Natural killer cell (primary cell): ENCODE measurements around the gene KCNS3. TPM values are rescaled to one million over a fixed set of nuclear protein-coding genes. Genes with fewer than 3 reads are reported as not detected.

Source experiments
- ATAC-seq, 3 donors: fragments of 150-1000 bp in 2 of 3; fragments of 200-7000 bp in 1 of 3; cut with Tn5 transposase; 1 replicate in 1 of 3; 2 replicates in 2 of 3; pipeline ENCODE4 v1.10.0; 2021; ENCODE audit warnings: mild to moderate bottlenecking in 2 of 3, moderate library complexity in 2 of 3
- DNase-seq, 2 donors: peaks; one replicate each; pipeline versions ENCODE4 v3.0.0 to v3.0.0-alpha.2; 2013 to 2021; ENCODE audit warnings: mixed read lengths in 1 of 2
- H3K27ac ChIP-seq: one replicate; pipeline ENCODE4 v1.5.1; 2013; ENCODE audit warnings: mild to moderate bottlenecking, low read length
- H3K27me3 ChIP-seq: one replicate; pipeline ENCODE4 v1.6.1; 2013; ENCODE audit warnings: low read length; ENCODE audit not compliant: control insufficient read depth, insufficient read depth
- H3K36me3 ChIP-seq: one replicate; pipeline ENCODE4 v1.6.1; 2013; ENCODE audit warnings: low read length; ENCODE audit not compliant: control insufficient read depth, insufficient read depth
- H3K4me1 ChIP-seq: one replicate; pipeline ENCODE4 v1.6.1; 2013; ENCODE audit warnings: low read length; ENCODE audit not compliant: control insufficient read depth, insufficient read depth
- H3K4me3 ChIP-seq: one replicate; pipeline ENCODE4 v1.5.1; 2013; ENCODE audit warnings: low read length
- H3K9me3 ChIP-seq: one replicate; pipeline ENCODE4 v1.6.1; 2013; ENCODE audit warnings: low read length; ENCODE audit not compliant: control insufficient read depth, insufficient read depth
- H3K27ac Mint-ChIP-seq, 2 donors: one replicate each; pipeline ENCODE4 v1.8.0; 2022; ENCODE audit warnings: mild to moderate bottlenecking in 2 of 2, mixed read lengths in 2 of 2, moderate library complexity in 1 of 2
- H3K27me3 Mint-ChIP-seq, 2 donors: one replicate each; pipeline ENCODE4 v1.8.0; 2022; ENCODE audit warnings: low read depth in 2 of 2, mixed read lengths in 2 of 2
- H3K36me3 Mint-ChIP-seq: one replicate; pipeline ENCODE4 v1.8.0; 2022; ENCODE audit warnings: mixed read lengths
- H3K4me1 Mint-ChIP-seq, 2 donors: one replicate each; pipeline ENCODE4 v1.8.0; 2022; ENCODE audit warnings: mixed read lengths in 2 of 2
- H3K4me3 Mint-ChIP-seq: one replicate; pipeline ENCODE4 v1.8.0; 2022; ENCODE audit warnings: mild to moderate bottlenecking, moderate library complexity, mixed read lengths
- H3K9me3 Mint-ChIP-seq, 2 donors: one replicate each; pipeline ENCODE4 v1.8.0; 2022; ENCODE audit warnings: mixed read lengths in 2 of 2
- WGBS: methylation state at CpG from one replicate; pipeline ENCODE4 v1.1.7; 2013; ENCODE audit warnings: missing lambda C conversion rate; ENCODE audit not compliant: insufficient coverage; 5-methylcytosine and 5-hydroxymethylcytosine counted together
- intact Hi-C: fragments of 100-400 bp; cut with micrococcal nuclease; formaldehyde crosslinking; loops from one replicate; pipeline ENCODE4 v1.14.2; 2022
- total RNA-seq, 4 donors: library from RNA; stranded (reverse); fragments of 120-200 nt in 1 of 4; gene quantifications; one replicate each; pipeline versions ENCODE4 v1.2.3 to v1.2.4, GENCODE V29; 2013 to 2022
- TF ChIP-seq, protein P1 (sequence below): fragments of 200-600 bp; IDR thresholded peaks from one replicate; pipeline ENCODE4 v1.8.0; 2022; ENCODE audit warnings: antibody characterized with exemption

KCNS3 gene
- total RNA-seq, 3 donors from 2014 or later (not counting 1 experiment from before 2014, with no cell fraction given): not detected

DNA sequence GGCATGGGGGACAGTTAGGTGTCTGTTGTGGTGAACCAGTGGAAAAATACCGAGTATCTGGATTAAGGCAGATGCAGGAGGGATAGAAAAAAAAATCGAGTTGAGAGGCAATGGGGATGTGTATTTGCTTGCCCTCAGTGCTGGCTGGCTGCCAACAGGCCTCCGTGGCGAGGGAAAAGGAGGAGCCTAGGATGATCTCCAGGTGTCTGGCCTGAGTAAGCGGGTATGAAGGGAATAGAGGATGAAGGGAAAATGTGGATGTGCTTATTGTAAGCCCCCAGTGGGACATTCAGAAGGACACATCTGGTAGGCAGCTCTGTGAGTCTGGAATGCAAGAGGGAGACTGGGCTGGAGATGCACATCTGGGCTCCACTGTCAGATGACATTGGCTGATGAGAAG lies 22.8 kb downstream of the KCNS3 start:
- Histone ChIP-seq H3K27me3 (no peaks in the 10 kb centered on the region), H3K36me3 (no peaks in the 10 kb centered on the region), H3K9me3 (no peaks in the 10 kb centered on the region), H3K27ac (no peak overlapping the region), H3K4me3 (no peak overlapping the region), H3K4me1 (no peaks in the 10 kb centered on the region)
- Mint-ChIP-seq H3K9me3 (peaks cover under 1 to 8% of the 10 kb centered on the region in 2 donors), H3K4me1 (no peaks in the 10 kb centered on the region), H3K27me3 (peaks cover 0 to 5% of the 10 kb centered on the region in 2 donors), H3K36me3 (no peaks in the 10 kb centered on the region), H3K27ac (no peak overlapping the region), H3K4me3 (no peak overlapping the region)
- TF ChIP-seq, protein P1, sequence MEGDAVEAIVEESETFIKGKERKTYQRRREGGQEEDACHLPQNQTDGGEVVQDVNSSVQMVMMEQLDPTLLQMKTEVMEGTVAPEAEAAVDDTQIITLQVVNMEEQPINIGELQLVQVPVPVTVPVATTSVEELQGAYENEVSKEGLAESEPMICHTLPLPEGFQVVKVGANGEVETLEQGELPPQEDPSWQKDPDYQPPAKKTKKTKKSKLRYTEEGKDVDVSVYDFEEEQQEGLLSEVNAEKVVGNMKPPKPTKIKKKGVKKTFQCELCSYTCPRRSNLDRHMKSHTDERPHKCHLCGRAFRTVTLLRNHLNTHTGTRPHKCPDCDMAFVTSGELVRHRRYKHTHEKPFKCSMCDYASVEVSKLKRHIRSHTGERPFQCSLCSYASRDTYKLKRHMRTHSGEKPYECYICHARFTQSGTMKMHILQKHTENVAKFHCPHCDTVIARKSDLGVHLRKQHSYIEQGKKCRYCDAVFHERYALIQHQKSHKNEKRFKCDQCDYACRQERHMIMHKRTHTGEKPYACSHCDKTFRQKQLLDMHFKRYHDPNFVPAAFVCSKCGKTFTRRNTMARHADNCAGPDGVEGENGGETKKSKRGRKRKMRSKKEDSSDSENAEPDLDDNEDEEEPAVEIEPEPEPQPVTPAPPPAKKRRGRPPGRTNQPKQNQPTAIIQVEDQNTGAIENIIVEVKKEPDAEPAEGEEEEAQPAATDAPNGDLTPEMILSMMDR: no peak
- whole genome bisulfite sequencing: 45% methylated on average over 5 of the region's 5 CpGs
- DNase-seq: no peak
- ATAC-seq: no peak
- intact Hi-C loops: no loop called here

DNA sequence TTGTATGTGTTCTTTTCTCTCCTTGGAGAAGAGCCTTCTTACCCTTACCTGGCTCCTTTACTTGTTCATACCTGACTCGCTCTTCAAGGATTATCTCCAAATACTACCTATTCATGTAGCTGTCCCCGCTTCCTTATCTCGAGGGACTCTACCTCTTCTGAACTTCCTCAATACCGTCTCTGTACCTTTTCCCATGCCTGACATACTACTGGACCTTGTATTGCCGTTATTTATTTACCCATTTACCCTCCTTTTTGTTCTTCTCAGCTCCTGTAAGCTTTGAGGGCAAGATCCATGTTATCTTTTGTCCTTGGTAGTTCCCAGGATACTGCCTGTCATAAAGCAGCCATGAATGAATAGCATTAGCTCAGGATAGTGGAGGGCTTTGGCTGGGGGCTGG lies 32.5 kb downstream of the KCNS3 start:
- no peaks in the 10 kb centered on the region for H3K4me1 Mint-ChIP-seq
- peaks cover 4 to 15% of the 10 kb centered on the region in 2 donors for H3K9me3 Mint-ChIP-seq
- Histone ChIP-seq H3K27ac (no peak overlapping the region), H3K9me3 (no peaks in the 10 kb centered on the region), H3K27me3 (no peaks in the 10 kb centered on the region), H3K4me3 (no peak overlapping the region), H3K4me1 (no peaks in the 10 kb centered on the region), H3K36me3 (no peaks in the 10 kb centered on the region)
- TF ChIP-seq, protein P1: no peak
- no peak overlapping the region for H3K27ac Mint-ChIP-seq
- H3K27me3 Mint-ChIP-seq: peaks cover 0 to 11% of the 10 kb centered on the region in 2 donors
- intact Hi-C loops: no loop called here
- ATAC-seq (no peak), DNase-seq (no peak)
- H3K4me3 Mint-ChIP-seq: no peak overlapping the region
- WGBS: 72% methylated on average over 5 of the region's 5 CpGs
- no peaks in the 10 kb centered on the region for H3K36me3 Mint-ChIP-seq

DNA sequence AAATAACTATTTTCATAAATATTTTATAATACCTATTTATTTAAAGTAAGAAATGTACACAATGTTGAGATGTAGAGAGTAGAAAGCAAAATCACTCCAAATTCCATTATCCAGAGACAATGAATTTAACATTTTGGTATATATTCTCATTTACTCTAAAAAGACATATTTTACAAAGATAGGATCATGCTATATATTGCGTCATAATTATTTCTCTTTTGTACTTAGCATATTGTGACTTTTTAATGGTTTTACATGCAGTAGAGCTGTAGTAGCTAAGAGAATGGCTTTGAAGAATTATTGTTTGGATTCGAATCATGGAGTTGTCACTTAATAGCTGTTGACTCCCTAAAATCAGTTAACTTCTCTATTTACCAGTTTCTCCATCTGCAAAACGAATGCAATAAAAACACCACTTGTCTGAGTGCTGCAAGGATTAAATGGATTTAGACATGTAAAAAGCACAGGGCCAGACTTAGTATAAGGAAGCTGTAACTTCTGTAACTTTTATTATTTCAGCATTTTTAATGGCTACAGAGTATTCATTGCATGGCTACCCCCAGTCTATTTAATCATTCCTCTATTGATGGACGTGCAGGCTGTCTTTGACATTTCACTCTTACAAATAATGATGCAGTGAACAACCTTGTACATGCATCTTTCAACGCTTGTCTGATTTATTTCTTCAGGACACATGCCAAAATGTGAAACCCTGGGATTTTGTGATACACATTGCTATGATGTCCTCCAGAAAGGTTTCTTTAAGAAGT lies 33.2 kb downstream of the KCNS3 start:
- Mint-ChIP-seq H3K4me3 (no peak overlapping the region), H3K27me3 (peaks cover 0 to 11% of the 10 kb centered on the region in 2 donors), H3K4me1 (no peaks in the 10 kb centered on the region), H3K9me3 (peaks cover 0 to 13% of the 10 kb centered on the region in 2 donors), H3K36me3 (no peaks in the 10 kb centered on the region), H3K27ac (no peak overlapping the region)
- Histone ChIP-seq H3K4me3 (no peak overlapping the region), H3K27me3 (no peaks in the 10 kb centered on the region), H3K4me1 (no peaks in the 10 kb centered on the region), H3K36me3 (no peaks in the 10 kb centered on the region), H3K27ac (no peak overlapping the region), H3K9me3 (no peaks in the 10 kb centered on the region)
- WGBS: 65% methylated on average over 4 of the region's 5 CpGs
- DNase-seq (no peak), ATAC-seq (no peak)
- TF ChIP-seq, protein P1: no peak
- intact Hi-C loops: no loop called here
